Measurements from ENCODE around the gene GIGYF1. TPM values are rescaled to one million over a fixed set of nuclear protein-coding genes. Genes with fewer than 3 reads are reported as not detected.

The GIGYF1 gene
- polyA plus RNA-seq, 3 donors = 34.0 to 66.0 (median 46.5) TPM

DNA sequence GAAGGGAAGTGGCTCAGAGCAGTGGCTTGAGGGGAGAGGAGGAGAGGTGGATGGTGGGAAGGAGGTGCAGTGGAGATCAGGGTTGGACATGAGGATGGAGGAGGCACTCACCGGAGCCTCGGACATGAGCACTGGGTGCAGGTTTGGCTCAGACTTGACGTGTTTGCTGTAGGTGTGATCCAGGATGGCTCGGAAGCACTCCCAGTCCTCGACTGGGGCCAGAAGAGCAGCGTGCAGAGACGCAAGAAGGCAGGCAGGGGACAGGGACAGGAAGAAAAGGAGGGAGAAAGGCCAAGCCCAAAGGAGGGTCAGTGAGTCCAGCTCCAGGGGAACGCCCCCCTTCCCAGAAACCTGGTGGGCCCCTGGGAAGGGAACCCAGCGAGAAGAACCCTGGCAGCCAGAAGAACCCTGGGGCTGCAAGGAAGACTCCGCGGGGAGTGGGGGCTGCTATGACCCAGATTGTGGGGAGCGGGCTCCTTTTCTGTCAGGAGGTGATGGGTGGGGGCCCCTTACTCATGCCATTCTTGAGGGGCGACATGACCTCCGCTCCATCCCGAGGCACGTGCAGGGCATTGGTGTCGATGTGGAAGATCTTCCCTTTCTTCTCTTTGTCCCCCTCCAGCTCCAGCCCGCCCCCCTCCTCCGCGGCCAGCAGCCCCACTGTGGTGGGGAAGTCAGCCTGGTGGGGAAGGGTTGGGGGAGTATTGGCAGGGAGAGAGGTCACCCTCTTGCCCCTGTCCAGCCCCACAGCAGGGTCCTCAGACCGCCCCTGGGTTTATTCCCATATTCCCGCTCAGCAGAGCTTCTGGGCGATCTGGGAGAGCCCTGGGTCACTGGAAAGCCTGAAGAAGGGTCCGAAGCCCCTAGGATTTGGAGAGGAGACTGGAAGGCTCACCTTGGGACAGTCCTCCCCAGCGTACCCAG lies 38.9 kb downstream of the GIGYF1 start:
- DNase-seq (ENCODE audit: extremely low read depth in 1 of 11, low read depth in 9 of 11, low spot score in 4 of 11) = no peak

DNA sequence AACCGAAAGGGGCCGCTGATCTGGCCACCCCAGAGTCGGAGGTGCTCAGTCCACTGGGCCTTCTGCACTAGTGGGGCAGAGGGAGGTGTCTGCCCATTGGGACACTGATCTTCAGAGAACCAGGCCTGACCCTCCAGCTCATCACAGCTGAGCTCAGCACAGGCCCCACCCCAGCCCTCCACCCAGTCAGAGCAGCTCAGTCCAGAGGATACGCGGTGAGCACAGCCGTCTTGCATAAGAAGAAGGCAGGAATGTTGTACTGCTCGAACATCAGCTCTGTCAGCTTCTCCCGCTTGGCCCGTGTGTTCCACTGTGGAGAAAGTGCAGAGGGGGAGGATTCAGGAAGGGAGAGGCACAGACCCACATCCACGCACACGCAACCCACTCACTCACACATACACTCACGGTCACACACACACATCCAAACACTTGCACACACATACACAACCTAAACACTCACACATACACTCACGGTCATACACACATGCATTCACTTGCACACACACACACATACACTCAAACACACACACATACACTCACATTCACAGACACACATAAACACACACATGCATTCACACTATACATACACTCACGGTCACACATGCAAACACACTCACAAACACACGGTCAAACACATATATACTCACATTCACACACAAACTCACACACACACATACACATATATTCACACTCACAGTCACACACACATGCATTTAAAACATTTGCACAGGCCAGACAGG lies 44.1 kb downstream of the GIGYF1 start:
- DNase-seq (ENCODE audit: extremely low read depth in 1 of 11, low read depth in 9 of 11, low spot score in 4 of 11) = no peak

DNA sequence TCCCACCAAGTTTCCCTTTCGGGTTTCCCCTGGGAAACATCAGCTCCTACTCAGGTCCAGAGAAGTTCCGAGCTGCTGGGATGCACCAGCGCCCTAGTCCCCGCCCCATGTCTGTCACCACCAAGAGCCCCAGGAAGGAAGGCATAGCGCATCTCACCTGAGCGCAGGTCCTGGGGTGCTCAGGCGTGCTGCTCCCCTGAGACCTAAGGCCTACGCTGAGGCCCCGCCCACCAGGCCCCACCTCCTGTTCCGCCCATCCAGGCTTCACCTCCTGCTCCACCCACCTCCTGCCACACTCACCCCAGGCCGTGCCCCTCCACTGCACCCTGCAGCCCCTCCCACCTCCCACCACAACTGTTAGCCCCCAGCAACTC lies 51.5 kb downstream of the GIGYF1 start:
- DNase-seq (ENCODE audit: extremely low read depth in 1 of 11, low read depth in 9 of 11, low spot score in 4 of 11) = no peak

DNA sequence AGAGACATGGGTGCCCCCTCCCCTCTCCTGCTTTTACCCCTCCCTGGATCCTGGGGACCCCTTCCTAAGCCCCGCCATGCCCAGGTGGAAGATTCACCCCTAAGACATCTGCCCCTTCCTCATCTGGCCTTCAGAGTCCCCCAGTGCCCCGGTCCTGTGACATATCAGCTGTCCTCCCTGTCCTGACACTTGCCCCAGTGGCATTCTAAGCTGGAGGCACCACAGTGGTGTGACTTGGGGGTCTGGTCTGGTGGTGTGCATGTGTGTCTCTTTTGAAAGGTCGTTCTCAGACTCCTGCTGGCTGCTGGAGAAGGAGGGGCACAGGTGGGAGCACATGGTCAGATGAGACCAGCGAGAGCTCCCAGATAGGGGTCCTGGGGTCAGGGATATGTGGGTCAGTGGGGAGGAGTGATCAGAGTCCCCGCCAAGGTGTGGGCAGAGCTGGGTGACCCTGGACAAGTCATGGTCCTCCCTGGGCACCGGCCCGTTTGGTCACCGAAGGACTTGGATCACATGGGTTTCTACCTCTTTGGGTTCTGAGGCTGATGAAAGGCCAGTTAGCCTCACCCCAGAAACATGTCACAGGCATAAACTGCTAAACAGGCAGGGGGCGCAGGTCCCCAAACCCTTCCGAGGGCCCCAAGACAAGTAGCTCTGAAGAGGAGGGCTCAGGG lies 52.1 kb downstream of the GIGYF1 start:
- DNase-seq (ENCODE audit: extremely low read depth in 1 of 11, low read depth in 9 of 11, low spot score in 4 of 11) = no peak

DNA sequence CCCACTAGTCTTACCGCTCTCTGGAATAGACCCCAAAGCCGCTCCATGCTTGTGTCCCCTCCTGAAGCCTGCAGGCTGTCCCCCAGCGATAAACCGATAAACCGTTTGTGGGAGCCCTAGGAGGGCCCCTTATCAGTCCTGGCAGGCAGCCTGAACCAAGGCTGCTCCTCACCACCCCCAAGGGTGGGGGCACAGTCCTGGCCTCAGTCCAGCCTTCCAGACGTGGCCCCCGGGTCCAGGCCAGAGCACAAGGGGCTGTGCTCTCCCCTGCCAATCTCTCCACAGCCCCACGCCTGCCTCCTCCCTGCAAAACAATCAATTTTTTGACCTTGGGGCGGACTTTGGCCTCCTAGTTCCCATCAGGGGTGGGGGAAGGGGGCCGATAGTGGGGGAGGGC lies 52.6 kb downstream of the GIGYF1 start, which contains the start of gene TFR2:
TFR2 (minus strand) TSS at position 90 of the 397 bp plus-strand sequence; CDS start at position 47, 43 bp downstream.
- no peak for DNase-seq (ENCODE audit: extremely low read depth in 1 of 11, low read depth in 9 of 11, low spot score in 4 of 11)

DNA sequence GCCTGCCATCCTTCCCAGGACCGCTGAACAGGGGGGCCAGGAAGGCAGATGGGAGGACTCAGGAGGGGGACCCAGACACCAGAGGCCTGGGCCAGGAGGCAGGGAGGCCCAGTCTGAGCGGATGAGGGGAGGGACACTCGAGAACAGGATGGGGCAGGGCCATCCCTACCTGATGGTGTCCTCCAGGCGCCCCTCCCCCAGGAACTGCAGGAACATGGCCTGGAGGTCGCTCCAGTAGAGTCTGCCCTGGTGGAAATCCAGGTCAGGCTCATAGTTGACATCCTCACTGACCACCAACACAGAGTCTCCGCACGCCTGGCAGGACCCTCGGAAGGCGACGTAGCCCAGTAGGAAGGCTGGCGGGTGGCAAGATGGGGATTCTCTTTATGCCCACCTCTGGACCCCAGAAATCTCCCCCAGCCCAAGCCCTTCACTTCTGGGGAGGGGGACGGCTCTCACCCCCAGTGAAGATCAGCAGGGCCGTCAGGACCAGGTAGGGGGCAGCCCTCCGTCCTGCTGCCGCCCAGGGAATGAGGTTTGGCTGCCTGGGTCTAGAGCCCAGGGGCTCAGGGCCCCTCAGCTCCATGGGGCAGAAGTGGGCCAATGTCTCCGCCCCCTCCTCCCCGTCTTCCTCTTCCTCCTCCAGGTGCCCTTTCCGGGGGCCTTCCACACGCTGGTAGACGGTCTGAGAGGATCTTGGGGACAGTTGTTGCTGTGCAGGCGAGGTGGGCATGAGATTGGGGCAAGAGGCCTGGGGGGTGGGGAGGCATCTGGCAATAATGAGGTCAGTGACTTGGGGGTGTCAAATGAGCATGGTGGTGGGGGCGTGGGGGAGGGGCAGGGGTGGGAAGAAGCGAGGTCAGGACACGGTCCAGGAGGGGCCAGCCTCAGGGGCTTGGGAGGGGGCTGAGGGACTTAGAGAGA lies 53.3 kb downstream of the GIGYF1 start:
- DNase-seq (ENCODE audit: extremely low read depth in 1 of 11, low read depth in 9 of 11, low spot score in 4 of 11) = no peak

DNA sequence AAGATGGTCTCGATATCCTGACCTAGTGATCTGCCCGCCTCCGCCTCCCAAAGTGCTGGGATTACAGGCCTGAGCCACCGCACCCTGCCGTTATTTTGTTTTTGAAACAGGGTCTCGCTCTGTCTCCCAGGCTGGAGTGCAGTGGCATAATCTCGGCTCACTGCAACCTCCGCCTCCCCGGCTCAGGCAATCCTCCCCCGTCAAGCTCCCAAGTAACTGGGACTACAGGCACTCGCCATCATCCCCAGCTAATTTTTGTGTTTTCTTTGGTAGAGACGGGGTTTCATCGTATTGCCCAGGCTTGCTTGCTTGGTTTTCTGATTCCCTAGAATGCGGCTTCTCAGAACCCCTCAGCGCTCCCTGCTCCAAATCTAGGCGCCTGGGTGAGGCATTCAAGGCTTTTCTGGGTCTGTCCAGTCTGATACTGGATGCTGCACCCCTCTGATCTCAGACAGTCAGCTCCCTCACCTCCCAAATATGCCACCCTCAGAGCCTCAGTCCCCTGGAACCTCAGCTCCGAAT lies 54.0 kb downstream of the GIGYF1 start:
- DNase-seq (ENCODE audit: extremely low read depth in 1 of 11, low read depth in 9 of 11, low spot score in 4 of 11) = no peak

DNA sequence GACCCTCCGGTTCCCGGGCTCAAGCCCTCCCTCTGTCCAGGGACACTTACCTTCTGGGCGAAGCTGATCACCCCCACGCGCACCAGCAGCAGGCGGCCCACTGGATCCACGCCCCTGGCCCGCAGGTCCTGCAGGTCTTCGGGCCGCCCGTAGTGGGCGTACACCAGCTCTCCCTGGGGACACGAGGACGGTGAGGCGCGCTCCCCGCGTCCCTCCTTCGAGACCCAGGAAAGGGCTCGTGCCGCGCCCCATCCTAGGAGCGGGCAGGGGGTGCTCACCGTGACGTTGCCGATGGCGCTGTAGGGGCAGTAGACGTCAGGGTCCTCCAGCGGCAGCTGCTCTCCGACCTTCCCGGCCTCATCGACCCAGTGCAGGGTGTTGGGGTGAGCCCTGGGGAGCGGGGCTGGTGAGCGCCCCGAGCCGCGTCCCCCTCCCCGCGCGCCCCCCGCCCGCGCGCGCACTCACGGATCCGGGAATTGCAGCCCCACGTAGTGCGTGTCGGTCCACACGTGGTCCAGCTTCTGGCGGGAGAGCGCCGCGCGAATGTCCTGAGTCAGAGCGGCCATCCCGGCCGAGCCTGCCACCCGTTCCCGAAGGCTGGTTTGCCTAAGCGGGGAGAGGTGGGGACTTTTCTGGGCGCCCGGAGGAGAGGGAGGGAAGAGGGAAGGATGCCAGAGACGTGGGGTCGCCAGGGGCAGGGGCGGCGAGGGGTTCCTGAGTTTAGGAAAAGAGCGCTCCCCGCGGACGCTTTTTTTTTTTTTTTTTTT lies 60.9 kb downstream of the GIGYF1 start:
- no peak for DNase-seq (ENCODE audit: extremely low read depth in 1 of 11, low read depth in 9 of 11, low spot score in 4 of 11)

DNA sequence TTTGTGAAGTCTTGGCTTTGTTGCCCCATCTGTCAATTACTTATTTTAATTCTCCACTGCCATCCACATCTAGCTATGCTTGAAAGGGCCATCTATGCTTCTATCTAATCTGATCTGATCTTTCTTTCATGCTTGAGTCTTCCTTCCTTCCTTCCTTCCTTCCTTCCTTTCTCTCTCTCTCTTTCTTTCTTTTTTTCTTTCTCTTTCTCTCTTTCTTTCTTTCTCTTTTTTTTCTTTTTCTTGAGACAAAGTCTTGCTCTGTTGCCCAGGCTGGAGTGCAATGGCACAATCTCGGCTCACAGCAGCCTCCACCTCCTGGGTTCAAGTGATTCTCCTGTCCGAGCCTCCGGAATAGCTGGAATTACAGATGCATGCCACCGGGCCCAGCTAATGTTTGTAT lies 64.0 kb downstream of the GIGYF1 start:
- DNase-seq (ENCODE audit: extremely low read depth in 1 of 11, low read depth in 9 of 11, low spot score in 4 of 11) = no peak

Other genes starting within 250 kb of the GIGYF1 start
- gene SPACDR, start 230.0 kb downstream of the GIGYF1 start, polyA plus RNA-seq (ENCODE audit: insufficient read length in 3 of 3) = 1 to 10 TPM in 2 of 3 donors, under 1 TPM in 1; 0.99 to 2.0 (median 1.4) TPM
- gene TSC22D4, start 215.0 kb downstream of the GIGYF1 start, polyA plus RNA-seq (ENCODE audit: insufficient read length in 3 of 3) = 10 to 100 TPM; 30.9 to 52.8 (median 49.4) TPM
- 1 to 10 TPM; 1.6 to 2.9 (median 2.4) TPM for gene NYAP1, start 210.3 kb downstream of the GIGYF1 start, polyA plus RNA-seq (ENCODE audit: insufficient read length in 3 of 3)
- gene AGFG2, start 155.0 kb downstream of the GIGYF1 start, polyA plus RNA-seq (ENCODE audit: insufficient read length in 3 of 3) = 10 to 100 TPM in 2 of 3 donors, 1 to 10 TPM in 1; 9.2 to 13.6 (median 13.1) TPM
- gene SAP25, start 120.3 kb downstream of the GIGYF1 start, polyA plus RNA-seq (ENCODE audit: insufficient read length in 3 of 3) = 1 to 10 TPM; 4.6 to 9.9 (median 7.5) TPM
- 10 to 100 TPM; 28.7 to 56.4 (median 46.5) TPM for gene LRCH4, start 108.1 kb downstream of the GIGYF1 start, polyA plus RNA-seq (ENCODE audit: insufficient read length in 3 of 3)
- 1 to 10 TPM; 1.7 to 2.5 (median 1.7) TPM for gene FBXO24, start 107.9 kb downstream of the GIGYF1 start, polyA plus RNA-seq (ENCODE audit: insufficient read length in 3 of 3)
- gene PCOLCE, start 91.9 kb downstream of the GIGYF1 start, polyA plus RNA-seq (ENCODE audit: insufficient read length in 3 of 3) = 100 to 1,000 TPM in 2 of 3 donors, 10 to 100 TPM in 1; 92.2 to 146 (median 141) TPM
- gene MOSPD3, start 81.7 kb downstream of the GIGYF1 start, polyA plus RNA-seq (ENCODE audit: insufficient read length in 3 of 3) = 10 to 100 TPM; 20.6 to 31.9 (median 28.8) TPM
- gene TFR2, start 52.7 kb downstream of the GIGYF1 start, polyA plus RNA-seq (ENCODE audit: insufficient read length in 3 of 3) = 1 to 10 TPM in 1 of 3 donors, under 1 TPM in 2; 0.95 to 1.1 (median 0.98) TPM
- not detected for gene ACTL6B, start 37.8 kb downstream of the GIGYF1 start, polyA plus RNA-seq (ENCODE audit: insufficient read length in 3 of 3)
- gene GNB2, start 20.5 kb downstream of the GIGYF1 start, polyA plus RNA-seq (ENCODE audit: insufficient read length in 3 of 3) = 100 to 1,000 TPM; 173 to 224 (median 197) TPM
- gene POP7, start 11.9 kb upstream of the GIGYF1 start, polyA plus RNA-seq (ENCODE audit: insufficient read length in 3 of 3) = 10 to 100 TPM; 20.7 to 30.8 (median 23.7) TPM
- under 1 TPM in 2 of 3 donors, not detected in 1; 0.14 to 0.38 TPM for gene EPO, start 26.2 kb upstream of the GIGYF1 start, polyA plus RNA-seq (ENCODE audit: insufficient read length in 3 of 3)
- gene ZAN, start 39.3 kb upstream of the GIGYF1 start, polyA plus RNA-seq (ENCODE audit: insufficient read length in 3 of 3) = under 1 TPM in 2 of 3 donors, not detected in 1; 0.02 to 0.03 TPM
- gene EPHB4, start 133.3 kb upstream of the GIGYF1 start, polyA plus RNA-seq (ENCODE audit: insufficient read length in 3 of 3) = 100 to 1,000 TPM in 1 of 3 donors, 10 to 100 TPM in 2; 81.4 to 102 (median 84.1) TPM
- 10 to 100 TPM; 20.9 to 38.3 (median 28.1) TPM for gene SLC12A9, start 158.5 kb upstream of the GIGYF1 start, polyA plus RNA-seq (ENCODE audit: insufficient read length in 3 of 3)
- 100 to 1,000 TPM in 1 of 3 donors, 10 to 100 TPM in 2; 63.7 to 108 (median 84.5) TPM for gene TRIP6, start 173.1 kb upstream of the GIGYF1 start, polyA plus RNA-seq (ENCODE audit: insufficient read length in 3 of 3)
- gene SRRT, start 180.9 kb upstream of the GIGYF1 start, polyA plus RNA-seq (ENCODE audit: insufficient read length in 3 of 3) = 100 to 1,000 TPM; 152 to 185 (median 175) TPM
- 1 to 10 TPM; 1.6 to 3.8 (median 1.9) TPM for gene UFSP1, start 195.5 kb upstream of the GIGYF1 start, polyA plus RNA-seq (ENCODE audit: insufficient read length in 3 of 3)
- gene ACHE, start 201.6 kb upstream of the GIGYF1 start, polyA plus RNA-seq (ENCODE audit: insufficient read length in 3 of 3) = 1 to 10 TPM; 3.4 to 6.7 (median 4.6) TPM

Measured in renal cortex interstitium (tissue), 11 donors.